ENCODE results near the gene PHC2.
A peak's percentile ranks its signal among the peaks of the same experiment; 100 is the strongest.

The PHC2 gene

DNA sequence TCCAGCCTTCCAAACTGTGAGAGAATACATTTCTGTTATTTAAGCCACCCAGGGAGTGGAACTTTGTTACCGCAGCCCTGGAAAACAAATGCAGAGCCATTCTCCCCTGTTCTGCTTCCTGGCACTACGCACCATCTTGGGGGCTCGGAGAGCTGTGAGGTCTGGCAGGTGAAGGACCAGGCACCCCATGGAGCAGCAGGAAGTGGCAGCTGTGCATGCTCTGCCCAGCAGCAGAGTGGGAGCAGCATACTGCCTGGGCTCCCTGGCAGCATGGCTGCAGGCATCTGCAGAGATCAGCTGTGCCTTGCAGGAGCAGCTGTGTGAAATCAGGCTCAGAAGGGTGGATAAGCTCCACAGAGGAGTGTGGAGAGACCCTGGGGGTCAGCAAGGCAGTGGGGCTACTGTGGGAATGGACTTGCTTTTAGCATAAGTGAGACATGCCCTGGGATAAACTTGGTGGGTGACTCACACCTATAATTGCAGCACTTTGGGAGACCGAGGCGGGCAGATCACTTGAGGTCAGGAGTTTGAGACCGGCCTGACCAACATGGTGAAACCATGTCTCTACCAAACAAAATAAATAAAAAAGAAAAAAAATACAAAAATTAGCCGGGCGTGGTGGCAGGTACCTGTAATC lies 23.9 kb upstream of the PHC2 start:
- no peak for FAIRE-seq

GRCh38 chr1:33446590-33446989 lies 15.7 kb upstream of the PHC2 start:
- no peak for FAIRE-seq

GRCh38 chr1:33445108-33445507 lies 14.2 kb upstream of the PHC2 start:
- FAIRE-seq: no peak

DNA sequence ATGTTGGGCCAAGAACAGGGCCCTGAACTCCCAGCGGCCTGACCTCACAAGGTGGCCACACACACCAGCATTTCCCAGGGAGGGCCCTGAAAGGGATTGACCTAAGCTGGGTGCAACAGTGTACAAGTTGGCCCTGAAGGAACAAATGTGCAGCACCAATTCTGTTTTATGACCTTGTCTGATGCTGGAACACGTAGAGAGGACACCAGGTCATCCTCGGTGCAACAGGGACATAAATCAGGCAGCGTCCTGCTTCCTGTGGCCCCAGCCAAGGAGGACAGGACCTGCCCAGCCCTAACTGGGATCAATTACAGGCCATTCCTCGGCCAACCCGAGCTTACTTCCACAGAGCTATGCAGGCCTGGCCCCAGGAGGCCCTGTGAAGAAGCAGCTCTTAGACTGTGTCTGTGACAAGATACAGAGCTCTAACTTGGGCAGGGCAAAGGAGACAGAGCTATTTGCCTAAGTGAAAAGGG lies 12.8 kb upstream of the PHC2 start:
- no peak for FAIRE-seq

- FAIRE-seq: no peak
Measured at GRCh38 chr1:33443080-33443704, 12.3 kb upstream of the PHC2 start.

- FAIRE-seq: no peak
Measured at GRCh38 chr1:33442141-33442540, 11.2 kb upstream of the PHC2 start.

DNA sequence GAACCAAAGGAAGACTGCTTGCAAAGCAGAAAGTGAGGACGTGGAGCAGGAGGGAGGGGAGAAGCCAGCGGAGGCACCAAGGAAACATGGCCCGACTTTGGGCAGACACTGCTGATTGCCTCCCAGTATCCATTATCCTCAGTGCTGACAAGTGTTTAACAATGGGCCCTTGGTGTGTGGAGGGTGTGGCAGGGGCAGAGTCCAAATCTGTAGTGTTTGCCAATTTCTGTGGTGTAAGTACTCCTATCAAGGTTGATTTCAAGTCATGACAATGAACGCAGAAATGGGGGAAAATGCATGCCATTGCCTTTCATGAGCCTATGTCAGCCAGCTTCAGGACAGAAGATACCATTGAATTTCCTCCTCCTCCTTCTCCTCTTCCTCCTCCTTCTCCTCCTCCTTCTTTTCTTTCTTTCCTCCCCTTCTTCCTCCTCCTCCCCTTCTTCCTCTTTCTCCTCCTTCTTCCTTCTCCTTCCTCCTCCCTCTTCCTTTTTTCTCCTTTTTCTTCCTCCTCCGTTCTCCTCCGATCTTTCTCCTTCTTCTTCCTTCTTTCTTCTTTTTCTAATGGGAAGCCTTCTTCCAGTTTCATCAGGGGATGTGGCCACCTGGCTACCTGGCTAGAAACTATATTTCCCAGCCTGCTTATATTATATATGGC lies 10.3 kb upstream of the PHC2 start:
- FAIRE-seq: no peak

GRCh38 chr1:33439662-33440061 lies 8.8 kb upstream of the PHC2 start:
- FAIRE-seq: no peak

DNA sequence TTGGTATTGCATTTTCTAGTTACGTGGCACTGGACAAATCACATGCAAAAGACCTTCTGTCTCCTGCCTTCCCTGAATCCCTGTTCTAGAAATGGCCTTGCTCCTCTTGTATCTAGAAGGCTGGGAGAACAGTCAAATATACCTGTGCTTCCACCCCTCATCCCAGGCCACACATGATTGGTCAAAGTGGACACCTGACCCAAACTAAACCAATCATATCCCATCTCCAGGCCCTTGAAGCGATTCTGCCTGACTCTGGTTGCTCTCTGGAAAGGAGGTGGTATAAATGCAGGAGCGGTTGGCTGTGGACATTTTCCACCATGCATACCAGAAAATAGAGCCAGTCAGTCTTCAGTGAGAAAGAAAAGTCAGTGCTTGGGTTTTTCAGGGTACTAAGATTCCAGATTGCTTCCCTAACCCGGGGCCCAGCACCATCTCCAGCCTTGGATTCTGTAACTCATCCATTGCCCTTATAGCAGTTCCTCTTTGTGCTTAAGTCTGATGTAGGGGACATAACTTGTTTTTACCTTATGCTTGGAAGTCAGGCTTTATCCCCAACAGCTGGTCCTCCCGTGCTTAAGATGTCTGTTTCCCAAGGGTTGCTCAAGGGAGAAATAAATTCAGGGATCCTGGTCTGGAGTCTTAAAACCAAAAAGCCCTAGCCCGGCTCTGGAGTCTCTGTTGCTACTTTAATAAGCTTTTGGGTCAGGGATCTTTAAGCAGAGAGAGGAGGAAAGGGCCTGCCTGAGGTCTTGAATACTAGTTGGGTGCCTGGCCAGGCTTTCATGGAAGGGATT lies 7.7 kb upstream of the PHC2 start:
- FAIRE-seq: no peak

GRCh38 chr1:33436557-33437285 lies 5.8 kb upstream of the PHC2 start:
- FAIRE-seq: no peak

DNA sequence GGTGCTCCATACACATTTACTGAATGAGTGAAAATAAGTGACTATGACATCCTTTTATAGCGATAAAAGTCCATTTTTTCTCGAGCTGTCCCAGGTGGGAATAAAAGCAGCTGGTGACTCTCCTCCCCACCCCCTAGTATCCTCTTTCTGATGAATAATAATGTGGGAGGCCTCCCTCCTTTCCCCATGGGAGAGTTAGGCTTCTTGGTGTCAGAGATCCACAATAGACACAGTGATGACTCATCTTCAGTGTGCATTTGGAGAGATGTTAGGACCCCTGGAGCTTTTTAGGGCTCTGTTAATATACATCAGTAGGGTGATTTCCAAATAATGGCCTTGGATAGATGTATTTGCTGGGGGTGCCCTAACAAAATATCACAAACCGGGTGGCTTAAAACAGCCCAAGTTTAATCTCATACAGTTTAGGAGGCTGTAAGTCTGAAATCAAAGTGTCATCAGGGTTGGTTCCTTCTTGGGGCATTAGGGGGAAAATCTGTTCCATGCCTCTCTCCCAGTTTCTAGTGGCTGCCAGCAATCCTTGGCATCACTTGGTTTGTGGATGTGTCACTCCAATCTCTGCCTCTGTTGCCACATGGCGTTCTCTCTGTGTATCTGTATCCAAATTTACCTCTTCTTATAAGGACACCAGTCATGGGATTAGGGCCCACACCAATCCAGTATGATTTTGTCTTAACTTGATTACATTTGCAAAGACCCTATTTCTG lies 4.4 kb upstream of the PHC2 start:
- FAIRE-seq: no peak

DNA sequence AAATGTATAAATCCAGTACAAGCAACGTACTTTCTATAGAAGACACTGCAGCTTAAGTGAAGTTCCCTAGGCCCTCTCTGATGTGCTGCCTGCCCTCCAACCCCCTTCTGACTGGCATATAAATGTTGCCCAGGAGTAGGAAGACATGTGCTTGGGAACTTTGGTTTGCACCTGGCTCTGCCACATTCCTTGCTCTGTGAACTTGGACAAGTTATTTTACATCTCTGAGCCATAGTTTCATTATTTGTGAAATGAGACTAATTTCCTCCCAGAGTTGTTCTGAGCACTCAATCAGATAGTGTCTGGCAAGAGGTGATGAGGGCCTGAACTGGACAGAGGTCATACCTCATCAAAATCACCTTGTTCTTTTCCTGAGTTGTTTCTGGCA lies 3.5 kb upstream of the PHC2 start:
- no peak for FAIRE-seq

DNA sequence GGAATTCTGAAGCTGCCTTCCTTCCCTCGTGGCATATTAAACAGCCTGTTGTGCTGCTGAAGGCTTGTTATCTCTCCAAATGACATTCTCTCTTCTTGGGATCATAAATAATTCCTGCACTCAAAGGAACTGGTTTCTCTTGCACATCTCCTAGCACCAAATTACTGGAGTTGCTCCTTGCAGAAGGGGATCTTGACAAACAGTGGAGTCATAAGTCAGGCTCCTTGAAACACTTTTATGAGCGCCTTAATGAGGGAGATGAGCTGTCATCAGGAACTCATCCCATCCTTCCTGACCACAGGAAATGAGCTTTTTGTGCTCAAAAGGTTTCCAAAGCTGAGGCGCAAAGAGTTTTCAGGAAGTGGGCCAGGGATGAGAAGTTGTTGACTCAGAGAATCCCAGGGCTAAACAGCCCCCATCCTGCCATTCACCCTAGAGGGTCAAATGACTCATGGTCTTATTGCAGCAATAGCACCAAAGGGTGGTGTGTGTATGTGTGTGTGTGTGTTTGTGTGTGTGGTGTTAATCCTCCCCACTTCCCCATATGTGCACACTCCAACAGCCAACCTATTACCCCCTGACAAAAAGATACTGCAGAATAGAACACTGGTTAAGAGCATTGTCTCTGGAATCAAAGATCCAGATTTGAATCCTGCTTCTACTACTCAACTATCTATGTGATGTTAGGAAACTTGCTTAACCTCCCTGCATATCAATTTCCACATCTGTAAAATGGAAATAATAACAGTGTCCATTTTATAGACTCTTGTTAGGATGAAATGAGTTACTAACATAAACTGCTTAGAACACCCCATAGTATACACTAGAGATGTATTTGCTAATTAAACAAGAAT lies 2.8 kb upstream of the PHC2 start:
- peak; percentile 58 for FAIRE-seq

- FAIRE-seq: no peak
Measured at GRCh38 chr1:33429856-33430691, 821 bp downstream of the PHC2 start.

DNA sequence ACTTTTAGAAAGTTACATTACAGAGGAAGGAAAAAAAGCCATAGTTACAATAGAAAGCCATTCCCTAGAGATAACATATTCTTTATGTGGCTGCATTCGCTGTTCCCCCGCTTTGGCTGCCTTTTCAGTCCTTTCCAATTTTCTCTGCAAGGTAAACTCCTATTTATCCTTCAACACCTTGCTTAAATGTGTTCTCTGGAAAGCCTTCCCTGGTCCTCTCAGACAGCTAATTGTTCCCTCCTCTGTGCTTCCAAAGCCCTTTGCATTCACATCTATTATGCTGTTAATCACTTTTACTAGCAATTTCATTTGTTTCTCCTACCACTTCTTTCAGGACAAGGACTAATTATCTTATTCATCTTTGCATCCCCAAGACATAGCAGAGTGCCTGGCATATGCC lies 1.6 kb downstream of the PHC2 start:
- FAIRE-seq: no peak

- FAIRE-seq: no peak
Measured at GRCh38 chr1:33428661-33429060, 2.2 kb downstream of the PHC2 start.

- no peak for FAIRE-seq
Measured at GRCh38 chr1:33426916-33427315, 4.0 kb downstream of the PHC2 start.

DNA sequence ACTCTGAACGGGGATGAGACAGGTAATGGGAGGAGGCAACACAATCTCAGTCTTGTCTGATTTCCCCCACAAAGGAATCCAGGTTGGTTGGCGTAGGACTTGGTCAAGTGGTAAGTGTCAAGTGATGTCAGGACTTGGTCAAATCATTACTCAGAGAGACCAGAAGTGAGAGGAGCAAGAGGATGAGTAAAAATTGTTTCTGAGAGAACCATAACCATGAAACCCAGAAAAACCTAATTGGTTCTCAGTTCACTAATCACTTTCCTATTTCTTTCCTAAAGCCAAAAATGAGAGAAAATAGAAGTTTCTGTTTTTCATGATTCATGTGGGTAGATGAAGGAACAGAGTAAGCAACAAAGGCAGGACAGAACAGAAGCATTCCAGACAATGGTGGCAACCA lies 5.0 kb downstream of the PHC2 start:
- no peak for FAIRE-seq

- no peak for FAIRE-seq
Measured at GRCh38 chr1:33424610-33425009, 6.3 kb downstream of the PHC2 start.

DNA sequence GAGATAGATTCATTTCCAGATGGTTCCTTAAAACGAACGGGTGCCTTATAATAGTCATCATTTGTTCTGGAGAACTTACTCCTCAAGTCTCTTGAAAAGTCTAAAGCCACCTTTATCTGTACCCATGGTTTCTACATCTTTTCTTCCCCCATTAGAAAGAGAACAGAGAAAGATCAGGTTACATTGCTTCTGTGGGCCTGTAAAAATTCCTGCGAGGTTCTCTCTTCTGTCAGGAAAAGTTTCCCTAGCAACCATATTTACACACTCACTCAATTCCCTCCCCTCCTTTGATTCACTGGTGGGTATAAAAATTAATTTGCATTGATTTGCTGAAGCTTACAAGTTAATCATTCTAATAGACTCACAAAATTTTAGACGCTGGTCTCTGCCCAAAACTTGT lies 6.7 kb downstream of the PHC2 start:
- peak; percentile 59 for FAIRE-seq
